ENCODE data around the gene C2orf76. TPM values are rescaled to one million over a fixed set of nuclear protein-coding genes. Genes with fewer than 3 reads are reported as not detected.

C2orf76 gene
- total and polyA plus RNA-seq, 2 experiments from 2014 or later, result 5.8 to 21.6 TPM

GRCh38 chr2:119253760-119254600 lies 112.7 kb downstream of the C2orf76 start (continued):
- TF ChIP-seq ZNF462 (CRISPR knock-in tag; IDR thresholded peaks at IDR 0.05) (no peak), CTCF (conservative IDR thresholded peaks at IDR 0.05; ENCODE audit: low read depth in 2 of 2) (no peak), ETS1 (IDR thresholded peaks at IDR 0.05) (no peak), ZNF331 (CRISPR knock-in tag; IDR thresholded peaks at IDR 0.05; ENCODE audit: low read depth) (no peak), POLR2AphosphoS5 (IDR thresholded peaks at IDR 0.05; ENCODE audit: low read depth) (no peak), CREB1 (CRISPR knock-in tag; IDR thresholded peaks at IDR 0.05; ENCODE audit: low read depth) (no peak), JUNB (IDR thresholded peaks at IDR 0.05; ENCODE audit: unreplicated experiment) (no peak), NANOG (IDR thresholded peaks at IDR 0.05; ENCODE audit: borderline replicate concordance) (no peak)

Data from GM23338 (cell line).